Panc1 (cell line): ENCODE data around the gene DOCK8.

ENCODE experiments used
- POLR2AphosphoS5 ChIP-seq: IDR thresholded peaks from 2 replicates; pipeline ENCODE4 v1.6.1; 2012; ENCODE audit warnings: mild to moderate bottlenecking, low read depth, low read length, moderate library complexity
- REST ChIP-seq, 2 experiments: IDR thresholded peaks; 2 replicates each; pipeline ENCODE4 v1.6.1; 2011 to 2012; ENCODE audit warnings: low read depth in 2 of 2, control low read depth in 1 of 2, low read length in 1 of 2, mild to moderate bottlenecking in 1 of 2, moderate library complexity in 1 of 2; ENCODE audit not compliant: insufficient read depth in 1 of 2
- SIN3A ChIP-seq: IDR thresholded peaks from 2 replicates; pipeline ENCODE4 v1.6.1; 2012; ENCODE audit warnings: low read depth, mild to moderate bottlenecking, low read length, moderate library complexity, borderline replicate concordance; ENCODE audit not compliant: insufficient read depth
- TCF7L2 ChIP-seq: IDR thresholded peaks from 2 replicates; pipeline ENCODE4 v1.6.1; 2011; ENCODE audit warnings: mild to moderate bottlenecking, low read depth, low read length, inconsistent platforms
- TF ChIP-seq, protein P1 (sequence below): fragments of 450-650 bp; IDR thresholded peaks from 2 replicates; pipeline ENCODE4 v1.5.1; 2017; ENCODE audit warnings: mild to moderate bottlenecking

DNA sequence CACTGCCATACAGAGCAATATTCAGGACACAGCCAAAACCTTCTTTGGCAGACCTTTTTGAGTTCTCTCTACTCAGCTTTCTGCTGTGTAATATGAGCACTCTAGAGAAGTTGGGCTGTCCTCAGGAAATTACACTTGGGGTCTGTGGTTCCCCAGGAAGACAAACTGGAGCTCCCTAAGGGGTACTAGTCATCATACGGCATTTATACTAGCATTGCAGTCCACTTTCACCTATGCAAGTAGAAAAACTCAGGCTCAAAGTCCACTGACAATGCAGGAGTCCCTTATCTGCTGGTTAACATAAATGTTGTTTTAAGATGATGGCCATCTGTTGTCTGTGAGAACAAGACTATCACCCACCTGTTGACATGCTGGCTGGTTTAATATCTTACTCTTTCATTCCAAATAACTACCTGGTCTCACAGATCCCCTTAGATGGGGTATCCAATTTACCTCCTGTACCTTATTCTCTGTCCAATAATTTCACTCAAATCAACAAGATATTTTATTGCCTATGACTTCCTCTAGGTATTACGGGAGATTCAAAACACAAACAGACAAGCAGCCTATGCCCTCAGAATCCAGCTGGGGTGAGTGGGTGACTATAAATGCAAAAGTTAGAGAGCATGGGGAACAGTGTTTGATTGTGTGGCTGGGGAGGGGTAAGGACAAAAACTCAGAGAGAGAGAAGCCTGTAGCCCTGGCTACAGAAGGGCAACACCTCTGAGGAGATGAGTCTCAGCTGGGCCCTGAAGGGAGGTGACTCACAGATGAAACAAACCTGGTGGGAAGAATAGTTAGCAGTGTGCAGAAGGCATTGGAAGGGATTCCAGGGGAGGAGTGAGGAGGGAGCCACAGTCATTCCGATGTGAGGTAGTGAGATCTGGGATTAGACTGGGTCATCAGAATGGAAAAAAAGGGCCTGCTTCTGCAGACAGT is 10.2 kb downstream of the DOCK8 start:
- TF ChIP-seq SIN3A, result no peak
- TF ChIP-seq, protein P1, sequence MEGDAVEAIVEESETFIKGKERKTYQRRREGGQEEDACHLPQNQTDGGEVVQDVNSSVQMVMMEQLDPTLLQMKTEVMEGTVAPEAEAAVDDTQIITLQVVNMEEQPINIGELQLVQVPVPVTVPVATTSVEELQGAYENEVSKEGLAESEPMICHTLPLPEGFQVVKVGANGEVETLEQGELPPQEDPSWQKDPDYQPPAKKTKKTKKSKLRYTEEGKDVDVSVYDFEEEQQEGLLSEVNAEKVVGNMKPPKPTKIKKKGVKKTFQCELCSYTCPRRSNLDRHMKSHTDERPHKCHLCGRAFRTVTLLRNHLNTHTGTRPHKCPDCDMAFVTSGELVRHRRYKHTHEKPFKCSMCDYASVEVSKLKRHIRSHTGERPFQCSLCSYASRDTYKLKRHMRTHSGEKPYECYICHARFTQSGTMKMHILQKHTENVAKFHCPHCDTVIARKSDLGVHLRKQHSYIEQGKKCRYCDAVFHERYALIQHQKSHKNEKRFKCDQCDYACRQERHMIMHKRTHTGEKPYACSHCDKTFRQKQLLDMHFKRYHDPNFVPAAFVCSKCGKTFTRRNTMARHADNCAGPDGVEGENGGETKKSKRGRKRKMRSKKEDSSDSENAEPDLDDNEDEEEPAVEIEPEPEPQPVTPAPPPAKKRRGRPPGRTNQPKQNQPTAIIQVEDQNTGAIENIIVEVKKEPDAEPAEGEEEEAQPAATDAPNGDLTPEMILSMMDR, result no peak
- TF ChIP-seq POLR2AphosphoS5, result no peak
- no peak for TF ChIP-seq REST (IDR thresholded peaks at IDR 0.05; ENCODE audit: insufficient read depth in 1 of 2, low read depth in 2 of 2, low read length in 1 of 2)
- no peak for TF ChIP-seq TCF7L2
